Activated gamma-delta T cell treated with Interleukin-2 at 50 U/mL for 16 hours (primary cell): ENCODE results near the gene OXSR1.
"Not testable (repeated sequence)": the region's sequence is repeated elsewhere in the genome, so short reads cannot be mapped to it uniquely, and the experiment has no call there.

Source experiments
- DNase-seq: peaks from one replicate; pipeline ENCODE4 v3.0.0-alpha.2; 2020

OXSR1 gene

GRCh38 chr3:38235466-38235865 is 70.1 kb downstream of the OXSR1 start:
- no peak for DNase-seq

- no peak for DNase-seq
Measured at GRCh38 chr3:38238416-38239008, 73.2 kb downstream of the OXSR1 start.

- not testable (repeated sequence) for DNase-seq
Measured at GRCh38 chr3:38242812-38243211, 77.5 kb downstream of the OXSR1 start.

GRCh38 chr3:38245930-38246329 is 80.6 kb downstream of the OXSR1 start:
- no peak for DNase-seq

- DNase-seq = no peak
Measured at GRCh38 chr3:38247366-38248035, 82.2 kb downstream of the OXSR1 start.

GRCh38 chr3:38250198-38250597 is 84.9 kb downstream of the OXSR1 start:
- no peak for DNase-seq

GRCh38 chr3:38251197-38251596 is 85.9 kb downstream of the OXSR1 start:
- no peak for DNase-seq

GRCh38 chr3:38253704-38254103 is 88.4 kb downstream of the OXSR1 start:
- DNase-seq = no peak

- no peak for DNase-seq
Measured at GRCh38 chr3:38254872-38255271, 89.5 kb downstream of the OXSR1 start.

GRCh38 chr3:38255627-38256026 is 90.3 kb downstream of the OXSR1 start:
- no peak for DNase-seq

- DNase-seq = no peak
Measured at GRCh38 chr3:38257583-38257982, 92.2 kb downstream of the OXSR1 start.

- no peak for DNase-seq
Measured at GRCh38 chr3:38260474-38260873, 95.1 kb downstream of the OXSR1 start.

GRCh38 chr3:38264353-38264771 is 99.0 kb downstream of the OXSR1 start:
- no peak for DNase-seq

- DNase-seq = no peak
Measured at GRCh38 chr3:38264779-38265178, 99.4 kb downstream of the OXSR1 start.

- DNase-seq = no peak
Measured at GRCh38 chr3:38265604-38266307, 100.4 kb downstream of the OXSR1 start, which contains the start of gene SLC22A13. TSS of gene SLC22A13 (plus strand) at chr3:38265812. CDS start at chr3:38265861, 49 bp downstream.

- DNase-seq = no peak
Measured at GRCh38 chr3:38266810-38267209, 101.5 kb downstream of the OXSR1 start.

GRCh38 chr3:38267662-38268061 is 102.3 kb downstream of the OXSR1 start:
- no peak for DNase-seq

- DNase-seq = no peak
Measured at GRCh38 chr3:38268087-38268486, 102.8 kb downstream of the OXSR1 start.

- no peak for DNase-seq
Measured at GRCh38 chr3:38268522-38268921, 103.2 kb downstream of the OXSR1 start.

- DNase-seq = no peak
Measured at GRCh38 chr3:38270606-38271005, 105.3 kb downstream of the OXSR1 start.

GRCh38 chr3:38271553-38271952 is 106.2 kb downstream of the OXSR1 start:
- DNase-seq = no peak

GRCh38 chr3:38274864-38275649 is 109.7 kb downstream of the OXSR1 start:
- no peak for DNase-seq

GRCh38 chr3:38275658-38276057 is 110.3 kb downstream of the OXSR1 start:
- no peak for DNase-seq
